NOMO-1 treated with dmso at 0.1 percent for 144 hours (cell line): Measurements from ENCODE around the gene ITPKB.

Source experiments
- DNase-seq: peaks from one replicate; lab custom pipeline; 2025; ENCODE audit not compliant: unreplicated experiment; lab: John Stamatoyannopoulos, UW

ITPKB gene

GRCh38 chr1:226686440-226687425 lies 52.3 kb downstream of the ITPKB start:
- DNase-seq, result no peak

DNA sequence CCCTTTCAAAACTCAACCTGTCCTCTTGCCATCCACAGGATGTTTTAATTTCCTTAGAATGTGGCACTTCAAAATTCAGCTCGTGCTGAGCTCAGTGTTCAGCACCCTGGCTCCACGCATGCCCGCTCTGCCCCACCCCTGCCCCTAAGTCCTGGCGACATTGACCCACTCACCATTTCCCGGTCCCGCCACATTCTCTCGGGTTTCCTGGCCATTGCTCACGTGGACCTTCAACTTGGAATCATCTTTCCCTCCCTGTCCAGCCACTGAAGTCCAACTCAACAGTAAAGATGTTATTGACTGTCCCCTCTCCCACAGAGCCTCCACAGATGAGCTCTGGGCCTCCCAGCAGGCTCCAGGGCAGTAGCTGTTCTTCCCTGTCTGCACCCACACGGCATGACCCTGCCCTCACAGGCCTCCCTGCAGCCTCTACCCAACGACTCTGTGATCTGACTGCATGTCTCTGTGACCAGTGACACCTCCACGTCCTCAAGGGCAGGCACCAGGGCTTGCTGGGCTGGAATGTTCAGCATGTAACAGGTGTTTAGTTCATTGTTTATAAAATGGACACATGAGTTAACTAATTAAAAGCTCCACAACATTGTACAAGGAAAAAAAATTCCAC lies 53.8 kb downstream of the ITPKB start:
- no peak for DNase-seq

GRCh38 chr1:226684026-226684425 lies 55.1 kb downstream of the ITPKB start:
- no peak for DNase-seq

DNA sequence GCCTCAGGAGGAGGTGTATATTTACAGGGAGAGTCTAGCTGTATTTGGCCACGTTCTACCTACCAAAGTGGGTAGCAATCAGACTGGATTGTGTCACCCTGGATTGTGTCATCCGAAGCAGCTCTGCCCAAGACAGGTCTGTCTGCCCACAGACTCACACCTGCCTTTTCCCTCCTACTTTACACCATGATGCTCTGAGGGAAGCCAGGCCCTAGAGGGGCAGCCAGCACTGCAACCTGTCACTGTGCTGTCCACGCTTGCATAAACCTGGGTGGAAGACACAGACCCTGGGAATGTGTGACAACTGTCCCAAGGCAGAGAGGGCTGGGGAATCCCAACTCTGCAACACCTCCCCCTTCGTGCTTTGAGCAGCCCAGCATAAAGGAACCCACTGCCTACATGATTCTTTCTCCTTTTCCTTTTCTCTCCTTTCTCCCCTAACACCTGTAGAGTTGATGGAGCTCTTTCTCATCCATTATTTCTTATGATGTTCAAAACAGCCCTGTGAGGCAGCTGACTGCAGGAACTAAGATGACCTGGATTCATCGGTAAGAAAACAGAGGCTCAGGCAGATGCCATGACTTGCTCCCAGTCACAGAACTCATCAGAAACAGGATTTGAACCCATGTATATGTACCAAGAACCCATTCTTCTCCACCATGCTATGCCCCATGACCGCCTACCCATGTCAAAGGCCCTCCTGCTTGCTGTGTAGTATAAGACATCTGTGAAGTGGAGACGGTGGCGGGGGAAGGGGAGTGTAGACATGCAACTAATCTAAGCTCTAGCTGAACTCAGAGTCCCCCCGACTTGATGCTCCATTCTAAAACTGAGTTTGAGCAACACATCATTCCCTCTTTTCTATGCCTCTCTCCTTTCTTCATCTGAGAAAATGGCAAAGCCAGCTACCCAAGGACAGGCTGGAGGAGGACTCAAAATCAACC lies 55.9 kb downstream of the ITPKB start:
- DNase-seq, result no peak

- no peak for DNase-seq
Measured at GRCh38 chr1:226681652-226682493, 57.2 kb downstream of the ITPKB start.

DNA sequence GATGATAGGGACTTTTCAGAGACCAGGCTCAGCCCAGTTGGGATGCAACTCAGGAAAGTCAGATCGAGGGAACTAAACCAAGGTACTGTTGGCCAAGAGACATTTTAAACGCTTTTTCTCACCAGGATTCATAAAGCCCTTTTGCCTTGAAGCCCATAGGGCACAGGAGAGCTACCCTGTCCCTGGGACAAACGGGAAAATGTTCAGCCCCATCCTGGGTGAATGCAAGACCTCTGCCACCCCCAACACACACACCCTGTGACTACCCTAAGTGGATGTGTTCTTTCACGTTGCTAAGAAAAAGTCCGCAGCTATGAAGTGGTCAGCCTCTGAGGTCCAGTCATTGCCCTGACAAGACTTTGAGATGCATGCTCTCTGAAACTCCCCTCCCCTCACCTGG lies 58.4 kb downstream of the ITPKB start:
- DNase-seq, result no peak

DNA sequence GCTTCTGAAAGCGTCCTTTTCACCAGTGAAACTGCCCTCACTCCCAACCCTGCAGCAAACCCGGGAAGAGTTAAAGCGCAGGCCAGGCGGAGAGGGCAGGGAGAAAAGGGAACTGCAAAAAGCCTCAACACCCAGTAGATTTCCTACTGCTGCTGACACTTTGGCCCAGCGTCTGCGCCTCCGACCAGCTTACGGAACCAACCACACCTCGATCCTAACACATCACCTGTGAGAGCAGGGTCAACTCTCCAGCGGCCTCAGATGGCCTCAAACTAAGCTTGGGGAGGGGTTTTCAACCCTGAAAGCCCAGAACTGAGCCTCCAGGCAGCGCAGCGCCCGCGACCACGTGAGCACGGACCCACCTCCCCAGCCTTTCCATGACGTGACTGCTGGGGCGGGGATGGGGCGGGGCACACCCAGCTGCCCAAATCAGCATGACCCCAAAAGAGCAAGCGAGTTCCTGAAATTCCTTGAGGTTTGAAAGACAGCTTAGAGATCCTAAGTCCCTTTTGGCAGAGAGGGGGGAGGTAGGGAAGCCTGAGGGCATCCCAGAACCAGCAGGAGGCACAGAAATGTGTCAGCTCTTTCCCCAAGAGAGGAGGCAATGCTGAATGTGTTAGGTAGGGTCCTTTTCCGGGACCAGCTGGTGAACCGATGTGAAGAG lies 59.1 kb downstream of the ITPKB start:
- DNase-seq, result peak; percentile 36

DNA sequence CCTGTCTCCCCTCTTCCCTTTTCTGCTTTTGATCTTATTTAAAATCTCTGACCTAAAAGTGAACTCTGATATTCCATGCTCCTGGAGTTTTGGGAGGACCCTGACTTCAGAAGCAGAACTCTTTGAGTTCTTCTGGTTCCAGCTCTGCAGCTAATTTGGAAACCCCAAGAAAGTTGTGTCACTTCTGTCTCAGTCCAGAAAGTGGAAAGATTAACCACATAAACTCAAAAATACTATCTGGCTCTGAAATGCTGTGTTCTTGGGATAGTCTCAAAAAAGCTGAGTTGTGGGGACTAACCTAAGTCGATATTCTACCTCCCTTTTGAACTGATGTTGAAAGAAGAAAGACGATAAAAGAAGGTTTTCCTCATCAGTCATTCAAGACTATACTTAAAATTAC lies 59.8 kb downstream of the ITPKB start:
- no peak for DNase-seq

- no peak for DNase-seq
Measured at GRCh38 chr1:226678701-226679100, 60.4 kb downstream of the ITPKB start.

- DNase-seq, result no peak
Measured at GRCh38 chr1:226678251-226678650, 60.8 kb downstream of the ITPKB start.

DNA sequence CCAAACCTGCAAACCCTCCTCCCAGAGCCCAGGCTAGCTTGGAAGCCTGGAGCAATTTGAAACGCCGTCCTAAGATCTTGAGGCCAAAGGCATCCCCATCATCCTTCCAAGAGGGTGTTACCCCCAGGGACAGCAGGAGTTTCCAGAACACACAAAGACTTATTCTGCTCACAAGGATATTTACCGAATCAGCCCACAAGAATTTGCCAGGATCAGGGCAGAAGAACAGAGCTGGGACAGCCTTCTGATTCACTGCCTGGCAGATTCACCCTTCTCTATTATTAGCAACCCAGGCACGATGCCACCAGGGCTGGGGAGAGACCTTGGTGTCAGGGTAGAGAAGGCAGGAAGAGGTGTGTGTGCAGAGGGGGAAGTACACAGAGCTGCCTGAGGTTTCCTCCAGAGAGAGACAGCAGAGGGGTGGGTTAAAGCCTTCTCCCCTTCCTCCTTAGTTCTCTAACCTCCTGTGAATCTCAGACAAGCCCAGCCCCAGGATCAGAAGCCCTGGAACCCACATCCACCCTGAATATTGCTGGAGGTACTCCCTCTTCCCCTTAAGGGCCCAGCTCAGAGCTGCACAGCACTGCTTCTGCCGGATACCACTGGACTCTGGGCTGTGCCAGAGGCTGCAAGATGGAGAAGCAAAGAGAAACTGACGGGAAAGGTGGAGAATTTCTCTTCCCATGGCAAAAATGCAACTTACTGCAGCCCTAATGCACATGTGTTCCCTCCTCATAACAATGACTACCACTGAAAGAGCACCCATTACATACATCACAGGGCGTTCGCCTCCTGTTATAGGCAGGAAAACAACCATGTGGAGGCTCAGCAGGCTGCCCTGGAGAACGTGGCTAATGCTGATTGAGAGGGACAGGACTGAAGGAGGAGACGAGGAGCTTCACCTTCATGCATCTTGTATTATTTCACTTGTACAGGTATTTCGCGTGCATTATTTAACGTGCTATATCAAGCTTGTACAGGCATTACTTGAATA lies 61.8 kb downstream of the ITPKB start:
- peak; percentile 57 for DNase-seq

GRCh38 chr1:226676381-226676780 lies 62.7 kb downstream of the ITPKB start:
- no peak for DNase-seq

DNA sequence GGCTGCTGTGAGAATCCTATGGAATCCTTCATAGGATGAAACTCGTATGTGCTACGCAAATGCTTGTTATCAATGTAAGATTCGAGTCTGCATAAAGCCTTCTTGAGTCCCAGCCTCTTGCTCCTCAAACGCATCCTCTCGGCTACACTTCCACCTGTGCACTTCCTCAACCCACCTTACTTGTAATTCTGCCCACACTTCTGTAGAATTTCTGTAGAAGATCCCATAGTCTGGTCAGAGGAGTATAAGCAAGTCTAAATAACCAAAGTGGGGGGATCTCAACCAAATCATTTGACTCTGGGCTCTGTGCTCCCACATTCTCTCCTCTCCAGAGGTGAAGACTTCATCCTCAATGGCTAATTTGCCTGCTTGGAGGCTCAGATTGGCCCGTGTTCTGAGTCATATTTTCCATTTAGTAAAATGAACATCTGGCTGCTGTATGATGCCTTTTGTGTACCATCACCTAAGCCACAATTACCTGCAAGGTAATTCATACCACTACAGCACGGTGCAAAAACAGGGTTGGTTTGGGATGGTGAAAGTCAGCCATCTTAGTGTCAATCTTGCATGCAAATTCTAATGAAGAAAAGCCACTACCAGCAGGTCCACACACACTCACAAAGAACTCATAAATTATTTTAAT lies 63.2 kb downstream of the ITPKB start:
- no peak for DNase-seq

DNA sequence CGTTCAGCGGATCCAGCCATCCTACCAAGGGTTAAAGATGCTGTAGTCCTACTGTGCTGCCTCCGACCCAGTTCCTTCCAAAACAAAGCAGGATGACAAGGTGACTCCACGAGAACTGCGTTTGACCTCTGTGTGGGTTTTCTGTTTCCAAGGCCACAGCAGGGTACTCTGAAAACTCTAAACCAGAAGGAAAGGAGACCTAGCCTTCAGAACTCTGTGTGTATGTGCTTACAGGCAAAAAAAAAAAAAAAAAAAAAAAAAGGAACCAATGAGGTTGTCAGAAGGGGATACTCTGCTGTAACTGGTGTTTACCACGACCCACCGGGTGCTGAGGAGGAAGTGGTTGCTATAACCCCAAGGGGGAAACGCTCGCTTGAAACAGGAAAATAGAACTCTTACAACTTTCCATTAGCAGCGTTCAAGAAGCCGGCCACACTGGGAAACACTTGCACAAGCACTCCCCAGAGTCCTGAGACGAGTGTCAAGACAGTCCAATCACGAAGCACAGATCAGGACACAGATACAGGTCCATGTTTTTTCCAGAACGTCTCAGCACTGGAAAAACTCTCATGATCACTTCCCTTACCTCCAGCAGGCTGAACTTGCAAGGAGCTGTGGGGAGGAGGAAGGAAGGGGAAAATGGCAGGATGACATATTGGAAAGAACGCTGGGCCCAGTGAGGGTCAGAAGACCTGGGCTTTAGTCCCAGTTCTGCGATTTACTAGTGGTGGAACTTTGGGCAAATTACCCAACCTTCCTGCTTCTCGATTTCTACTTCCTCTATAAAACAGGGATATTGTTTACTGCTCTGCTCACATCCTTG lies 64.0 kb downstream of the ITPKB start:
- peak; percentile 85 for DNase-seq

DNA sequence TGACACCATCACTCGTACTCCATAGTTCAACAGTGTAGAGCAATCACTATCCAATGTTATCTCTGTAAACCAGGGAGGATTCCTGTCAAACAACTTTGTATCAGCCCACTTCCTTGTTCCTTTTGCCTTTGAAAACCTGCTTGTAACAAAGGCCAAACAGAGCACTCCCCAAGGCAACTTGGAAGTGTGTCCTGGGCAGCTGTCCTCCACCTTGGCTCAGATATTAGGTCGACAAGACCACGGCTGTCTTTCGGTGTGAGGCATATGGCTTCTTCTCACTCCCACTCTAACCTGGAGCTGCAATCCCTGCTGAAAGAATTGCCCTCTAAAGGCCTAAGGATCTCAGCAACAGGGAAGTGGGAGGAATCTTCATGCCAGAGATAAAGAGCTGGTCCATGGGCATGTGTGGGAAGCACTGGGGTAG lies 66.7 kb downstream of the ITPKB start:
- no peak for DNase-seq

- DNase-seq, result no peak
Measured at GRCh38 chr1:226671277-226671676, 67.8 kb downstream of the ITPKB start.

- DNase-seq, result no peak
Measured at GRCh38 chr1:226670073-226670472, 69.0 kb downstream of the ITPKB start.
